H1 (cell line): ENCODE results near the gene LHB. TPM values are rescaled to one million over a fixed set of nuclear protein-coding genes. Genes with fewer than 3 reads are reported as not detected.

Source experiments
- BACH1 ChIP-seq: IDR thresholded peaks from 2 replicates; pipeline ENCODE4 v1.6.1; 2012; ENCODE audit warnings: low read length, improper control_type of control experiment
- GTF2F1 ChIP-seq: IDR thresholded peaks from 2 replicates; pipeline ENCODE4 v1.6.1; 2012; ENCODE audit warnings: low read depth, low read length, improper control_type of control experiment, borderline replicate concordance
- KDM4A ChIP-seq: IDR thresholded peaks from one replicate; pipeline ENCODE4 v1.7.1; 2012; ENCODE audit warnings: low read depth, mild to moderate bottlenecking, moderate library complexity, low read length, inconsistent platforms; ENCODE audit not compliant: severe bottlenecking
- POLR2A ChIP-seq, 2 experiments: IDR thresholded peaks; 1 replicate in 1 of 2; 2 replicates in 1 of 2; pipeline ENCODE4 v1.6.1; 2011; ENCODE audit warnings: low read depth in 2 of 2, low read length in 2 of 2, mild to moderate bottlenecking in 2 of 2; ENCODE audit errors: control extremely low read depth in 1 of 2
- RAD21 ChIP-seq, 2 experiments: IDR thresholded peaks in 1 of 2; conservative IDR thresholded peaks in 1 of 2; 2 replicates each; pipeline ENCODE4 v1.6.1; 2011; ENCODE audit warnings: low read depth in 2 of 2, low read length in 2 of 2, improper control_type of control experiment in 1 of 2, inconsistent platforms in 1 of 2, mild to moderate bottlenecking in 1 of 2, moderate library complexity in 1 of 2
- SAP30 ChIP-seq: fragments of 300-600 bp; sonication (generic); IDR thresholded peaks from 2 replicates; pipeline ENCODE4 v1.7.1; 2012; ENCODE audit warnings: low read length, moderate library complexity, mild to moderate bottlenecking, inconsistent platforms; ENCODE audit not compliant: insufficient read depth, insufficient replicate concordance
- TAF1 ChIP-seq: IDR thresholded peaks from 2 replicates; pipeline ENCODE4 v1.6.1; 2011; ENCODE audit warnings: mild to moderate bottlenecking, low read depth, low read length
- polyA plus RNA-seq, 7 experiments: library from polyadenylated mRNA; depleted of rRNA in 3 of 7; stranded (reverse) in 5 of 7; unstranded in 2 of 7; fragments of >200 nt in 5 of 7; fragments of 200-250 nt in 2 of 7; gene quantifications; 1 replicate in 5 of 7; 2 replicates in 1 of 7; 4 replicates in 1 of 7; pipeline versions ENCODE4 v1.2.1 to v1.2.3, GENCODE V29; 2011 to 2013; ENCODE audit warnings: missing spikeins in 2 of 7, mixed read lengths in 2 of 7
- total RNA-seq: library from RNA; stranded (reverse); fragmentation: NEBNext Ultra II Directional; extraction: Animal tissue kit (Norgen Biotek cat#: 25700); gene quantifications from 2 replicates; pipeline ENCODE4 v1.2.1, GENCODE V29; 2021
- TF ChIP-seq, protein P1 (sequence below): fragments of 300-600 bp; sonication (generic); IDR thresholded peaks from 2 replicates; pipeline ENCODE4 v1.7.1; 2012; ENCODE audit warnings: low read length, moderate library complexity, mild to moderate bottlenecking, inconsistent platforms; ENCODE audit not compliant: insufficient replicate concordance

Gene LHB
- total and polyA plus RNA-seq, 2 of the 8 experiments (the other 6 are each of a cell fraction or from before 2014, with no cell fraction given): 0.53 TPM; not detected in 1

DNA sequence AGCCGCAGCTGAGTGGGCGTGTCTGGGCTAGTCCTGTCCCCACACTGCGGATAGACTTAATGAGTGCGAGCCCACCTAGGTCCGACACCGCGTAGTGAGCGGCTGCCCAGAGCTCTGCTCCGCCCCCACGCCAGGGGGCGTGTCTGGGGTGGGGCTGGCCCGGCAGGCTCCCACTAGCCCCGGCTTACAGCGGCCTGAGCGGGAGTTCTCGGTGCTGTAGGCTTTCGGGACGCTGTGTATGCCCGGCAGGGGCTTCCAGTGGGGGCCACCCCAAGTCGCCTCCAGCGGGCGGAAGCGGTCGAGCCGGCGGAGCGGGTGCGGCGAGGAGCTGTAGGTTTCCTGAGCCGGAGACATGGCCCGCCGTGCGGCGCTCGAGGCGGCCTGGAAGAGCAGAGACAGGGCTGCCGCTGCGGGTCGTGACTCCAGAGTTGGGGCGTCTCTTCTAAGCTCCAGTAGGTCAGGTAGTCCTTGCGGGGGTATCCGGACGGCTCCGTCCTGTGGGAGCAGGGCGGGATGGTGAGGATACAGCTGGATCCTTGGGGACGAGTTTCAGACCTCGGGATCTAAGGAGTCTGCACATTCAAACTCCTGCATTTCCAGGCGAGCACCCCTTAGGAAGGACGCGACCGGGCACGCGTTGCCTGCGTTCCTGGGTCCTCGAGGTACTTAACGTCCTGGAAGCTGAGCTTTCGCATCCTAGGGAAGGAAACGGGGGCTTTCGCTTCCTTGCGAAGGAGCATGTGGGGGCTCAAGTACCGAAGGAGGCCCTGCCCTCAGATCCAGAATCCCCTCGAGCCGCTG lies 39.4 kb upstream of the LHB start (continued):
- TF ChIP-seq BACH1 (no peak), RAD21 (IDR thresholded peaks at IDR 0.05 in 1 of 2, conservative IDR thresholded peaks at IDR 0.05 in 1 of 2; ENCODE audit: low read depth in 2 of 2, low read length in 2 of 2) (peak in 1 of 2 experiments; percentile 12; a peak in 1 of 4 replicates), KDM4A (peak; percentile 70), POLR2A (IDR thresholded peaks at IDR 0.05; ENCODE audit: control extremely low read depth in 1 of 2, low read depth in 2 of 2, low read length in 2 of 2) (no peak), SAP30 (no peak), TAF1 (no peak), GTF2F1 (no peak)
- TF ChIP-seq, protein P1, sequence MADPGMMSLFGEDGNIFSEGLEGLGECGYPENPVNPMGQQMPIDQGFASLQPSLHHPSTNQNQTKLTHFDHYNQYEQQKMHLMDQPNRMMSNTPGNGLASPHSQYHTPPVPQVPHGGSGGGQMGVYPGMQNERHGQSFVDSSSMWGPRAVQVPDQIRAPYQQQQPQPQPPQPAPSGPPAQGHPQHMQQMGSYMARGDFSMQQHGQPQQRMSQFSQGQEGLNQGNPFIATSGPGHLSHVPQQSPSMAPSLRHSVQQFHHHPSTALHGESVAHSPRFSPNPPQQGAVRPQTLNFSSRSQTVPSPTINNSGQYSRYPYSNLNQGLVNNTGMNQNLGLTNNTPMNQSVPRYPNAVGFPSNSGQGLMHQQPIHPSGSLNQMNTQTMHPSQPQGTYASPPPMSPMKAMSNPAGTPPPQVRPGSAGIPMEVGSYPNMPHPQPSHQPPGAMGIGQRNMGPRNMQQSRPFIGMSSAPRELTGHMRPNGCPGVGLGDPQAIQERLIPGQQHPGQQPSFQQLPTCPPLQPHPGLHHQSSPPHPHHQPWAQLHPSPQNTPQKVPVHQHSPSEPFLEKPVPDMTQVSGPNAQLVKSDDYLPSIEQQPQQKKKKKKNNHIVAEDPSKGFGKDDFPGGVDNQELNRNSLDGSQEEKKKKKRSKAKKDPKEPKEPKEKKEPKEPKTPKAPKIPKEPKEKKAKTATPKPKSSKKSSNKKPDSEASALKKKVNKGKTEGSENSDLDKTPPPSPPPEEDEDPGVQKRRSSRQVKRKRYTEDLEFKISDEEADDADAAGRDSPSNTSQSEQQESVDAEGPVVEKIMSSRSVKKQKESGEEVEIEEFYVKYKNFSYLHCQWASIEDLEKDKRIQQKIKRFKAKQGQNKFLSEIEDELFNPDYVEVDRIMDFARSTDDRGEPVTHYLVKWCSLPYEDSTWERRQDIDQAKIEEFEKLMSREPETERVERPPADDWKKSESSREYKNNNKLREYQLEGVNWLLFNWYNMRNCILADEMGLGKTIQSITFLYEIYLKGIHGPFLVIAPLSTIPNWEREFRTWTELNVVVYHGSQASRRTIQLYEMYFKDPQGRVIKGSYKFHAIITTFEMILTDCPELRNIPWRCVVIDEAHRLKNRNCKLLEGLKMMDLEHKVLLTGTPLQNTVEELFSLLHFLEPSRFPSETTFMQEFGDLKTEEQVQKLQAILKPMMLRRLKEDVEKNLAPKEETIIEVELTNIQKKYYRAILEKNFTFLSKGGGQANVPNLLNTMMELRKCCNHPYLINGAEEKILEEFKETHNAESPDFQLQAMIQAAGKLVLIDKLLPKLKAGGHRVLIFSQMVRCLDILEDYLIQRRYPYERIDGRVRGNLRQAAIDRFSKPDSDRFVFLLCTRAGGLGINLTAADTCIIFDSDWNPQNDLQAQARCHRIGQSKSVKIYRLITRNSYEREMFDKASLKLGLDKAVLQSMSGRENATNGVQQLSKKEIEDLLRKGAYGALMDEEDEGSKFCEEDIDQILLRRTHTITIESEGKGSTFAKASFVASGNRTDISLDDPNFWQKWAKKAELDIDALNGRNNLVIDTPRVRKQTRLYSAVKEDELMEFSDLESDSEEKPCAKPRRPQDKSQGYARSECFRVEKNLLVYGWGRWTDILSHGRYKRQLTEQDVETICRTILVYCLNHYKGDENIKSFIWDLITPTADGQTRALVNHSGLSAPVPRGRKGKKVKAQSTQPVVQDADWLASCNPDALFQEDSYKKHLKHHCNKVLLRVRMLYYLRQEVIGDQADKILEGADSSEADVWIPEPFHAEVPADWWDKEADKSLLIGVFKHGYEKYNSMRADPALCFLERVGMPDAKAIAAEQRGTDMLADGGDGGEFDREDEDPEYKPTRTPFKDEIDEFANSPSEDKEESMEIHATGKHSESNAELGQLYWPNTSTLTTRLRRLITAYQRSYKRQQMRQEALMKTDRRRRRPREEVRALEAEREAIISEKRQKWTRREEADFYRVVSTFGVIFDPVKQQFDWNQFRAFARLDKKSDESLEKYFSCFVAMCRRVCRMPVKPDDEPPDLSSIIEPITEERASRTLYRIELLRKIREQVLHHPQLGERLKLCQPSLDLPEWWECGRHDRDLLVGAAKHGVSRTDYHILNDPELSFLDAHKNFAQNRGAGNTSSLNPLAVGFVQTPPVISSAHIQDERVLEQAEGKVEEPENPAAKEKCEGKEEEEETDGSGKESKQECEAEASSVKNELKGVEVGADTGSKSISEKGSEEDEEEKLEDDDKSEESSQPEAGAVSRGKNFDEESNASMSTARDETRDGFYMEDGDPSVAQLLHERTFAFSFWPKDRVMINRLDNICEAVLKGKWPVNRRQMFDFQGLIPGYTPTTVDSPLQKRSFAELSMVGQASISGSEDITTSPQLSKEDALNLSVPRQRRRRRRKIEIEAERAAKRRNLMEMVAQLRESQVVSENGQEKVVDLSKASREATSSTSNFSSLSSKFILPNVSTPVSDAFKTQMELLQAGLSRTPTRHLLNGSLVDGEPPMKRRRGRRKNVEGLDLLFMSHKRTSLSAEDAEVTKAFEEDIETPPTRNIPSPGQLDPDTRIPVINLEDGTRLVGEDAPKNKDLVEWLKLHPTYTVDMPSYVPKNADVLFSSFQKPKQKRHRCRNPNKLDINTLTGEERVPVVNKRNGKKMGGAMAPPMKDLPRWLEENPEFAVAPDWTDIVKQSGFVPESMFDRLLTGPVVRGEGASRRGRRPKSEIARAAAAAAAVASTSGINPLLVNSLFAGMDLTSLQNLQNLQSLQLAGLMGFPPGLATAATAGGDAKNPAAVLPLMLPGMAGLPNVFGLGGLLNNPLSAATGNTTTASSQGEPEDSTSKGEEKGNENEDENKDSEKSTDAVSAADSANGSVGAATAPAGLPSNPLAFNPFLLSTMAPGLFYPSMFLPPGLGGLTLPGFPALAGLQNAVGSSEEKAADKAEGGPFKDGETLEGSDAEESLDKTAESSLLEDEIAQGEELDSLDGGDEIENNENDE: no peak
